GM19099 (cell line): ENCODE data around the gene MEX3B.

Experiments used
- POLR2A ChIP-seq: IDR thresholded peaks from 3 replicates; pipeline ENCODE4 v1.6.1; 2011; ENCODE audit warnings: low read depth; ENCODE audit not compliant: insufficient read length; ENCODE audit errors: extremely low read depth

MEX3B gene

GRCh38 chr15:82043130-82043673 lies 2.6 kb downstream of the MEX3B start:
- TF ChIP-seq POLR2A = no peak

DNA sequence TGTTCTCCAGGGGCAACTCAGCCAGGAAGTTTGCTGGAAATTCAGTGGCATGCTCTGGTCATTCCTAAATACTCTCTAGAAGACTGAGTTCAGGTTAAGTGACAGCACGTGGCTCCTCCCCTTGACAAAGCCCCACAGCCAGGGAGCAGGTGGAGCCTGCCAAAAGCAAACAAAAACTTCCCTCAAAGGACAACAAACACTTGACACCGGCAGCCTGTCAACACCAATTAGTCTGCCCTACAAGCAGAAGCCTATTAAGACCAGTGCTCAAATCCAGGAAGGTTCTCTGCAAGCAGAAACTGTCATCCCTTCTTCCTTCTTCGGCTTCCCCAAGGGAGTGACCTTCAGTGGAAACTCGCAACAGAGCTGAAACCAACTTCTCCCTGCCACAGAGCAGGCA lies 5.0 kb downstream of the MEX3B start:
- no peak for TF ChIP-seq POLR2A

DNA sequence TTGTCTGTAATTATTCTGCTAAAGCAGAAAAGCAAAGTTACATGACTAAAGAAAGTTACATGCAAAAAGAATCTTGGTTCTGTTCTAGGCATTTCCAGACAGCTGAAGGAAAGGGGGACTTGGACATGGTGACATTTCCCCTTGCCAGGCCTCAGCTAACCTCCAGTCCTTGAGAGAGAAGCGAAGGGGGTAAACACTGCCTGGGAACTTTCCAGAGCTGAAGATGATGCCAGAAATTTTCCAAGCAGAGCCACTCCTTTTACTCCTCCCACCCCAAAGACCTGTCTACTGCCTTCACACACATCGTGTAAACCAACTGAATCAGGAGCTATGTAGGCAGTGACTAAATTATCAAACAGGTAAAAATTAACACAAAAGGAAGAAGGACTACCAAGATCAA lies 5.4 kb downstream of the MEX3B start:
- no peak for TF ChIP-seq POLR2A

GRCh38 chr15:82039871-82040270 lies 5.9 kb downstream of the MEX3B start:
- no peak for TF ChIP-seq POLR2A

- TF ChIP-seq POLR2A = no peak
Measured at GRCh38 chr15:82036461-82036860, 9.4 kb downstream of the MEX3B start.

DNA sequence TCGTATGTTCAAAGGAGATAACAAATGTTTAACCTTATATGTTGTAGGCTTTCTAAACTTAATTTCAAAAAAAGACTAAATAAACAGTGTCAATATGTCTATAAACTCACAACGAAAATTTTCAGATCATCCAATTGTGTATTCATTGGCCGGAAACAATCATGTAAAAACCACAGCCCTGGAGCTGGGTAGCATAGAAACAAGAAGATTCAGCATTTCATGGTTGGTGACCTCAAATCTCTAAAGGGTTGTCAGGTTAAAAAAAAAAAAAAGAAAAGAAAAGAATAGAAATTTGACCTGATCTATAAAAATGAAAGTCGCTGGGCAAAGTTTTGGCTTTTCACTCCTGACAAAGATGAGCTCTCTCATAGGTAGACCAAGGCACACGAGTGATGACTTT lies 13.9 kb downstream of the MEX3B start:
- no peak for TF ChIP-seq POLR2A

GRCh38 chr15:82030176-82030575 lies 15.6 kb downstream of the MEX3B start:
- TF ChIP-seq POLR2A = no peak

DNA sequence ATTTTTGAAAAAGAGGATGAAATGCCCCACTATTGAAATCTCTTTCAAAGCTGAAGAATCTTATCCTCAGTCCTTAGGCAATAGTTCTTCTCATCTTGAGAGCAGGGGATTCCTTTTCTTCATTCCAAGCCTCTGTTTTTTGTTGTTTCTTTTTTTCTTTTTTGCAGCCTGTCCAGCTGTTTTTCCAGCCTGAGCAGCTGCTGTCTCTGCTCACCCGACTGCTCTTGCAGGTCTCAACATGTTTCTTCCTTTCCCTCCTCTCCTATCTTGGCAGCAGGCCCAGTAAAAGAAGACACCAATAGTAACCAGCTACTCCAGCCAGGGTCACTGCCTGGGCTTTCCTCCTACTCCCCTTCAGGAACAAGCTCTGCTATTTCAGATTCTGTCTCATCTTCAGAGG lies 23.8 kb downstream of the MEX3B start:
- TF ChIP-seq POLR2A = no peak

GRCh38 chr15:82020625-82021394 lies 25.0 kb downstream of the MEX3B start:
- no peak for TF ChIP-seq POLR2A

DNA sequence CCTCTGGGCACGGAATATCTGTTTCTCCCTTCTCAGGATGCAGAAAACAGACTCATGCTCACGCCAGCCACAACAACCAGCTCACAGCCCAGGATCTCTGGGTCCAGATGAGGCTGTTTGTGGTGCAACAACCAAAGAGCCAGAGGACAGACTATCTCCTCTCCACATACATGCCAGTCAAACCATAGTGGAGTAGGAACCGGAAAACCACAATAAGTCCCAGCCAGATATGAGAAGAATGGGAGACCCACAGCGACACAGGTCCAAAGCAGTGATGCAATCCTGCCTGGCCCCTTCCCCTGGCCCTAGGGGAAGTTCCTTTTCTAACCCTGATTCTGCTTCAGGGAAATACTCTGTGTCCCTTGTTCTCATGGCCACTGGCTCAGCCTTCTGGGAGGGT lies 27.6 kb downstream of the MEX3B start:
- no peak for TF ChIP-seq POLR2A

GRCh38 chr15:82017656-82018055 lies 28.2 kb downstream of the MEX3B start:
- TF ChIP-seq POLR2A = no peak

- TF ChIP-seq POLR2A = no peak
Measured at GRCh38 chr15:82014989-82015388, 30.8 kb downstream of the MEX3B start.

GRCh38 chr15:82012908-82013307 lies 32.9 kb downstream of the MEX3B start:
- no peak for TF ChIP-seq POLR2A

GRCh38 chr15:82005239-82005638 lies 40.6 kb downstream of the MEX3B start:
- no peak for TF ChIP-seq POLR2A

DNA sequence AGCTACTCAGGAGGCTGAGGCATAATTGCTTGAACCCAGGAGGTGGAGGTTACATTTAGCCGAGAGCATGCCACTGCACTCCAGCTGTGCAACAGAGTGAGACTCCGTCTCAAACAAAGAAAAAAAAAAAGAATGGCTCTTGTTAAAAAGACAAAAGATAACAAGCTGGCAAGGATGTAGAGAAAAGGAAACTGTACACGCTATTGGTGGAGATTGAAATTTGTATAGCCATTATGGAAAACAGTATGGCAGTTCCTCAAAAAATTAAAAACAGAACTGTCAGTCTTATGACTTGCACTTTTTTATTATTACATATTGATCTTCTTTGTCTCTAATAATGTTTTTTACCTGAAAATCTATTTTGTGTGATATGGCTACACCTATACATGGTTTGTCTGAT lies 41.9 kb downstream of the MEX3B start:
- no peak for TF ChIP-seq POLR2A

- TF ChIP-seq POLR2A = no peak
Measured at GRCh38 chr15:81992523-81992922, 53.3 kb downstream of the MEX3B start.
